NCI-H345 (cell line): ENCODE measurements around the gene PFKFB2.

ENCODE experiments used
- DNase-seq: peaks from one replicate; lab custom pipeline; 2025; lab: John Stamatoyannopoulos, UW

The PFKFB2 gene

DNA sequence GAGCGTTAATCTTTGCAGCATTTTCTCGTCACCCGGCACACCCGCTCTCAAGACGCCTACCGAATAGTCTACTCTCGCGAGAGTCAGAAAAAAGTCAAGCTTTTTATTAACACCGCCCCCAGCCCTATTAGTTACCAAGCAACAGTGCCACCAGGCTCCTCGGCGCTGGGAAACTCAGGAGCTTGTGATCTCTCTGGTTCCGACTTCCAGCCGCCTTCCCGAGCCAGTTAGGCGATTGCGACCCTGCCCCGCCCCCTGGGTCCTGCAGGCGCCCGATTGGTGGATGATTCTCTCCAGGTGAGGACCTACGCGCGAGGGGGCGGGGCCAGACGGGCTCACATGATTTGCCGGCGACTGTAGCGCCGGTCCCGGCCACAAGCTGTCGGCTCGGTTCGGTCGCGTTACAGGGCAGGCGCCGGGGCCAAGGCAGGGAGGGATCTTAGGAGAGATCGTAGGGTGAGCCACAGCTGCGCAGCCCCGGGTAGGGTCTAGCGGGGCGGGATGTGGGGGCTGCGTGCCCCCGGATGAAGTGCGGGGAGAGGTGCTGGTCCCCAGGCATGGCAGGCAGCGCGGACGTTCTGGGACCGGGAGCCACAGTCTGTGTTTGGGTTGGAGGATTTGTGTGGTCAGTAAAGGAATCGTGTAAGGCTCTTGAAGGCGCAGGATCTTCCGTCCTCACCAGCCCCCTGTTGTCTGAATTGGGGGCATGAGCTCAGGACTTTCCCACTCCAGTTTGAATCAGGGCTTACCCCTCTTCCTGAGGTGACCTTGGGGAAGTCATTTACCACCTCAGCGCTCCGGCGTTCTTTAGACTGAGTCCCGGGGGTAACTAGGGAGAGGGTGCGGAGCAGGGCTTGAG lies at the start of gene PFKFB2:
Gene PFKFB2, plus strand, starts transcription at position 365 of the 859 bp plus-strand sequence. CDS start 1,443 bp downstream, outside the sequence.
- peak; percentile 99 for DNase-seq

GRCh38 chr1:207004931-207005830 lies 47.9 kb upstream of the PFKFB2 start:
- DNase-seq = peak; percentile 50

GRCh38 chr1:207006083-207006482 lies 47.0 kb upstream of the PFKFB2 start:
- no peak for DNase-seq

DNA sequence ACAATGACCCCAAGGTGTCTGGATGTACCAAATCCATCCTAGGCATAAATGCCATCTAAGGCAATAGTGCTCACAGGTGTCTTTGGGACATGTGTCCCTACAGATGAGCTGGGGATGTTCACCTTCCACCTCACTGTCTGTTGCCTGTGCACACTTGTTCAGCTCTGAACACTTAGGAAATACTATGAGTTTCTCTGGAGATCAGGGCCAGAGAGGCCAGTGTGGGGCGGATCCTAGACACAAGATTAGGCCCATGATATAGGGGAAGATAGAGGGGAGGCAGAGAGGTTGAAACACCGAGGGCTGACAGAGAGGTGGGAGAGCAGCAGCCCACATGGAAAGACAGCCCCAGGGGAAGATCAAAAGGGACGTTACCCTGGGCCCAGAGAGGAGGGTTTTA lies 46.2 kb upstream of the PFKFB2 start:
- DNase-seq = no peak

GRCh38 chr1:207007352-207008033 lies 45.6 kb upstream of the PFKFB2 start:
- no peak for DNase-seq

GRCh38 chr1:207009182-207009850 lies 43.8 kb upstream of the PFKFB2 start:
- DNase-seq = no peak

- no peak for DNase-seq
Measured at GRCh38 chr1:207009945-207010344, 43.1 kb upstream of the PFKFB2 start.

- no peak for DNase-seq
Measured at GRCh38 chr1:207010726-207011125, 42.3 kb upstream of the PFKFB2 start.

DNA sequence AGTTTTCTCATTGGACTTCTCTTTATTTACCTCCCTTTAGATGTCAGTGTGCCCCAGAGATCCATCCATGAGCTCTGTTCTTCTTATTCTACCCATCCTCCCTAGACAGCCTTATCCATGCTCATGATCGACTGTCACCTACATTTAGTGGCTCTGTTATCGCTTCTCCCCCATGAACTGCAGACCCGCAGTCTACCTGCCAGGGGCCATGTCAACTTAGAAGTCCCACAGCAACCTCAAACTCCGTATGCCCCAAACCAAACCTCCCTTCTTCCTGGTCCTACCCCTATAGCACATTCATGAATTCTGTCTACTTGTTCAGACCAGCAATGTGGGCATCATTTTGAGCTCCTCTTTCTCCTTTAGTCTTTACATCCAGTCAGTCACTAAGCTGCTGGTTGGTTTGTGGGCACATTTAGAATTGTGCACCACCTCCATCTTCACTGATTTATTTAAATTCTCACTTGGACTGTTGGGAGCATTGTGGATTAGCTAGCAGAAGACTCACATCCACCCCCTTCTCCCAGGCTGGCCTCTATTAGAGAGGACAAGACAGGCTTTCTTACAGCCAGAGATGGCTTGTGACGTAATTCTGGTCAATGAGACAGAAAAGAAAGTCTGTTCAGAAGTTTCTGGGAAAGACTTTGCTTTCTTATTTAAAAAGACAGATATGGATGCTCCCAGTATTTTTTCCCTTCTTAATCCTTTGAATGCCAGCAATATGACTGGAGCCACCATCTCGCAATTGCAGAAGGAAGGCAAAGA lies 39.6 kb upstream of the PFKFB2 start:
- no peak for DNase-seq

GRCh38 chr1:207014728-207015127 lies 38.3 kb upstream of the PFKFB2 start:
- DNase-seq = no peak

DNA sequence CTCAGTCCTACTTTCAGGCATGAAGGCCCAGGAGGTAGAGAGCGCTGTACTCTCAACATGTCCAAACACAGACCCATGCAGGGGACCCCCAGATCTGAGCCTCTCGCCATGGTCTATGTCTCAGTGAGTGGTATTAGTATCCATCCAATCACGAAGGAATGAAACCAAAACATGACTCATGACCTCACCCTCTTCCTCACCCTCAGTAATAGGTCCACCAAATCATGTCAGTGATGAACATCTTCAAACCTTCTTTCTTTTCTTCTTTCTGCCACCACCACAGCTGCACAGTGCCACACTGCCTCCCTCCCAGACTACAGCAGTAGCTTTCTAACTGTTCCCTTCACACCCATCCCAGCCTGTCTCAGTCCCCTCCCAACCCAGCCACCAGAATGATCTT lies 37.3 kb upstream of the PFKFB2 start:
- DNase-seq = no peak

DNA sequence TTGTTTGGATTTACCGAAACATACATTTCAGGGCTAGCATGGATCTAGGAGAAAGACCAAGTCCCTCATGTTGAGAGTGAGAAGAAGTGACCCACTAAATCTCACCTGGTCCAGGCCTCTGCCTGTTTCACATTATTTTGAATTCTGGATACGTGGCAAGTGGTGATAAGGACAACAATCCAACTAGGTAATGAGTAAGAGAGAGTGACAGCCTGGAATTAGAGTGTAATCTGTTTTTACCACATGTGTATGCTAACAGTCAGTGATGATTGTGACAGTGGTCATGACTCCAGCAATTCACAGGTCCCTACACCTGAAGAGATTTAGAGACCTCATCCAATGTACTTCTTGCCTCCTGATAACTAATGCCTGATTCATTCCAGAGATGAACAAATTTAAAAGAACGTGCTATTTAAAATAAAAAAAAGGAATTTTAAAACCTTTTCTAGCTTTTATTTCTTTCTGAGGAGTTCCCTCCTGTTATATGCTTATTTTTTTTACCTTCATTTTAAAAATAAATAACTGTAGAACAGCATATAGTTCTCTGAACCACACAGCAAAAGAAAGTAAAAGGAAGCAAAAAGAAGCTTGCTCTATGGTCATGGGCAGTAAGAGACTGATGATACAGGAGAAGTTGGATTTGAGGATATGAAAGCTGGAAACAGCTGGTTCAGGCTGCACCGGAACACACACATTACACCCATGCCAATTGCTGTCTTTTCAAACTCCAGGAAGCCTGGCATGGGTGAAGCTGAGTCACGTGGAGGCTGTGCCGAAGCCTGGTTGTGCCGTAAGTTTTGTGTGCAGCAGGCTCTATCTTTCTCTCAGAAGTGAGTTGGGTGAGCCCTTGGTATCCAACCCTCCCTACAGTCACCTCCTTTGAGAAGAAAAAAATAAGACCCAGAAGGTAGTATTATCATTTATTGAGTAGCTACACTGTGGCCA lies 35.2 kb upstream of the PFKFB2 start:
- DNase-seq = no peak

- no peak for DNase-seq
Measured at GRCh38 chr1:207018707-207019106, 34.4 kb upstream of the PFKFB2 start.

DNA sequence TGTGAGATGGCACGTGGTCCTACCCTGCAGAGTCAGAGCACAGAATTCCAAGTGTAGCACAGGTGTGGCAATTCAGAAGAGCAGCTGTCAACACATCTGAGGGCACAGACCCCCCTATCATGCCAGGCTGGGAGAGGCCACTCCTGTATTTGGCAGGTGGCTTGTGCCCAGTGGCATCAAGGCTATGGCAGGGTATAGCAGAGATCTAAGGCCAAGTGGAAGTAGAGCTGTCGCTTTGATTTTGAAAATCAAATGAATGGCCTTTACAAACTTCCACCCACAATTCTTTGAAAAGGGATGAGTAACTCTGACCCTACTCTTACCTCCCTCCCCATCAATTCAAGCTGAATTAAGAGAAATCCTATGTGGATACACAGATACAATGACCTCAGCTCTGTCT lies 33.9 kb upstream of the PFKFB2 start:
- no peak for DNase-seq

DNA sequence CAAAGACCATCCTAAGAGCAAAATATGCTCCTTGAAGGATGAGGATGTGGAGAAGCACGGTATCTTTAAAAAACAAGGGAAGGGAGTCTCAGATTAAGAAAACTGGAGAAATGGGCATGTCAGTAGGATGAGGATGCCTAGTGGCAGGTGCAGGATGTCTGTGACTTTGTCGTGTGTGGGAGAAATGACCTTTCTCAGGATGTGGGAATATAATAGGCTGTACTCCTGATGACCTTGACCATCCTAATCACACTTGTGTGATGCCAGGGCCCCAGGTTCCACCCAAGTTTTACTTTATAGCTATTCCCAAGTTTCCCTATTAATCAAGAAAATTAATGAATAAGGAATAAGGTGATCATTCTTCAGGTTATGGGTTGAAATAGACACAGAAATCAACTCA lies 33.4 kb upstream of the PFKFB2 start:
- no peak for DNase-seq

GRCh38 chr1:207020065-207020708 lies 32.9 kb upstream of the PFKFB2 start:
- no peak for DNase-seq

GRCh38 chr1:207020709-207021107 lies 32.4 kb upstream of the PFKFB2 start:
- DNase-seq = no peak

DNA sequence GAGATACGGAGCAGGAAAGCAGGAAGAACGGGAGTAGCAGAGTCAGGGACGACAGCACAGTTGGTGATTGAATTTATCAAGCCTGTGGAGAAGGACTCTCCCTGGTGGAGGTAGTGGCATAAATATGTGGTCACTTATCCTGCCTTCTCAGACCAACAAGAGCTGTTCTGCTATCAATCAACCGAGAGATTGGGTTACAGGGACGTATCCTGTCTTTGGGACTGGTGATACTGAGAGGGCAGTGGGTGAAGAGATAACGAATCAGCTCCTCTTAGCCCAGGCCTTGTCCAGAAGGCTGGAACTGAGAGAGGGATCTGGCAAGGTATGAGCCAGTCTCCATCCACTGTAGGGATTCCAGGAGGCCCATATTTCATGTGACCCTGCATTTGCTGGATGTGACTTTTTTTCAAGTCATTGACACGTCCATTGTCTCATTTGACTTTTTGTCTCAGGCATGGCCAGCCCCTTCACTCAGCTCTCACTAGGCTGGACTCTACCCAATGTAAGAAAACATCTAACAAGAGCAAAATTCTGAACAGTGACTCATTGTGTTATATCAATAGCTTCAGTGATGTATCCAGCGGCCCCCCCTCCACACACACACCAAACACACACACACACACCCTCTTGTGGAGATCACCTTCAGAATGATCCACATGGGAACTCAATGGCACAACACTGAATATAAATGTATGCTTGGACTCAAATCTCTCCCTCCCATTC lies 31.8 kb upstream of the PFKFB2 start:
- DNase-seq = no peak
